NT2/D1 (cell line): Measurements from ENCODE around the gene VAPB.
"Not testable (repeated sequence)": the region's sequence is repeated elsewhere in the genome, so short reads cannot be mapped to it uniquely, and the experiment has no call there.

Source experiments
- DNase-seq: peaks from one replicate; pipeline ENCODE4 v3.0.0-alpha.2; 2011; ENCODE audit warnings: low read depth, low spot score
- H3K27me3 ChIP-seq: 2 replicates; pipeline ENCODE4 v1.6.0; 2011; ENCODE audit warnings: mild to moderate bottlenecking; ENCODE audit not compliant: insufficient read length, insufficient read depth
- H3K36me3 ChIP-seq: 2 replicates; pipeline ENCODE4 v1.6.1; 2011; ENCODE audit warnings: mild to moderate bottlenecking, low read length, mixed read lengths; ENCODE audit not compliant: insufficient read depth, insufficient read length
- H3K4me1 ChIP-seq: 2 replicates; pipeline ENCODE4 v1.5.1; 2011; ENCODE audit not compliant: insufficient read depth, insufficient read length
- H3K4me3 ChIP-seq: 2 replicates; pipeline ENCODE4 v1.5.1; 2011; ENCODE audit warnings: low read depth; ENCODE audit not compliant: insufficient read length
- H3K9ac ChIP-seq: 2 replicates; pipeline ENCODE4 v1.6.0; 2011; ENCODE audit warnings: low read depth; ENCODE audit not compliant: insufficient read length
- H3K9me3 ChIP-seq: 2 replicates; pipeline ENCODE4 v1.5.1; 2011; ENCODE audit warnings: mild to moderate bottlenecking, low read length; ENCODE audit not compliant: insufficient read depth
- SUZ12 ChIP-seq: IDR thresholded peaks from 2 replicates; pipeline ENCODE4 v1.6.1; 2011; ENCODE audit not compliant: insufficient read length, insufficient read depth; ENCODE audit errors: extremely low read depth
- YY1 ChIP-seq: IDR thresholded peaks from 2 replicates; pipeline ENCODE4 v1.6.1; 2011; ENCODE audit not compliant: insufficient read length, insufficient read depth
- ZNF274 ChIP-seq: IDR thresholded peaks from 2 replicates; pipeline ENCODE4 v1.6.1; 2011; ENCODE audit warnings: mild to moderate bottlenecking, low read depth, low read length

The VAPB gene

DNA sequence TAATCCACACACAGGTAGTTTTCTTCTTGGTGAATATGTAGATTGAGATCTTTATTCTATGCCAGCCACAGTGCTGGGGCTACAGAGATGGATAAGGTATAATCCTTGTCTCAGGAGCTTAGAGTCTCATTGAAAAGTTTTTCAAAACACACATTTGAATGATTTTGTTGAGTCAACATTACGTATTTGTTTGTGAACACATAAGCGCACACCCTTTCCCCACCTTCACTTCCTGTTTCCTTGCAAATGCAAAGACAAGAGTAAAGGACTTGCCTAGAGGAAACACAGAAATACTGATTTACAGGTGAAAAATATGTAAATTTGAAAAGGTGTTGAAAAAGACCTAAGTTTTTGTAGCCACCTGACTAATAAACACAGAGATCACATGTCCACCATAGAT lies 27.8 kb downstream of the VAPB start:
- H3K27me3 ChIP-seq: no peaks in the 10 kb centered on the region
- no peaks in the 10 kb centered on the region for H3K4me1 ChIP-seq
- no peak for DNase-seq
- H3K36me3 ChIP-seq: peaks cover 41% of the 10 kb centered on the region
- no peak for TF ChIP-seq ZNF274
- no peak for TF ChIP-seq SUZ12
- TF ChIP-seq YY1: no peak
- peaks cover 19% of the 10 kb centered on the region for H3K9me3 ChIP-seq
- H3K4me3 ChIP-seq: no peak overlapping the region
- H3K9ac ChIP-seq: no peak overlapping the region

DNA sequence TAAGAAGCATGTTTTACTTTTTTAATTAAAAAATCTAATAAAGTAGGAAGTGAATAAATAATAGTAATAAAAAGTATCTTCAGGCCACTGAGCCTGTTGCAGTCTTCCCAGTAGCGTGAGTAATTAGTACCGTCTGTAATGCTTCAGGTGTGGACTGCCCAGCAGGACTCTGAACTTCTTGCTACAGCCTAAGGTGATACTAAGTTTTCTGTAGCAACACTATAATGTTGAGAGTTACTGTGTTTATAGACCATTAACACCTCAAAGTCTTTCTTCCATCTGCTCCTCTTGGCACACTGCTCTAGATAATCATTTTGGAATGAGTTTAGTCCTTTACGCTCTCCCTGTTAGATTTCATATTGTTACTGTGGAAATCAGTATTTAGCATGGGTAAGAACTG lies 28.4 kb downstream of the VAPB start:
- DNase-seq: no peak
- TF ChIP-seq SUZ12 (no peak), YY1 (no peak), ZNF274 (no peak)
- peaks cover 45% of the 10 kb centered on the region for H3K36me3 ChIP-seq
- H3K4me1 ChIP-seq: no peaks in the 10 kb centered on the region
- peaks cover 13% of the 10 kb centered on the region for H3K9me3 ChIP-seq
- no peak overlapping the region for H3K9ac ChIP-seq
- no peaks in the 10 kb centered on the region for H3K27me3 ChIP-seq
- no peak overlapping the region for H3K4me3 ChIP-seq

DNA sequence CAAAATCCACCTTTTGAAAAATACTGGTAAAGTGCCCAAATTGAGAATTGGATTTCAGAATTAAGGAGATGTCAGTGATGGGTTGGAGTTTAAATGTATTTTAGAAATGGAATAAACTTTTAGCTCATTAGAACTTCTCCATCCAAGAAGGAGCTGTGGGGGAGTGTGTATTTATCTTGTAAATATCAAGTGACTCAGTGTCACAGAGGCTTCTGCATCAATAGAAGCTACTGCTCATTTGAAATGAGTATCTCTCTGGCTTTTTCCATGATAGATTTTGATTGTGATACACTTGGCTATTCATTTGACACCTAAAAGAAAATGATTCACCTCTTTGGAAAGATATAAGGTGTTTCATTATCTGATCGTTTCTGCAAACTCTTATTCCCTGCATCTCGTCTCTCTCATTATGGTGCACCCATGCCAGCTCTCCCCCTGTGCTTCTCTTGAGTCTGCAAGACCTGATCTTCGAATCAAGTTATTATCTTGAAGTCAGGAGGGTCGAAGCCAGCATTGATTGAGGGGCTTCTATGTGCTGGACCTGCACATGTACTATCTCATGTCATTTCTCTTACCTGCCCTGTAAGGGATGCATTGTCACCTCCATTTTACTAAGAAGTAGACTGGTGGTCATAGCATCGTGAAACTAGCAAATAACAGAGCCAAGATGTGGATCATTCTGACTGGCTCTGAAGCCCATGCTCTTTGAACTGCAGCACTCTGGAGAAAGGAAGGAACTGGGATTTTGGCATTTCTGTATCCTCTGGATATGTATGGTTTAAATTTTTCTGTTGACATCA lies 30.1 kb downstream of the VAPB start:
- Histone ChIP-seq H3K9ac (no peak overlapping the region), H3K9me3 (peaks cover 12% of the 10 kb centered on the region), H3K4me3 (no peak overlapping the region), H3K36me3 (peaks cover 52% of the 10 kb centered on the region), H3K4me1 (peaks cover 1% of the 10 kb centered on the region), H3K27me3 (no peaks in the 10 kb centered on the region)
- TF ChIP-seq SUZ12: no peak
- TF ChIP-seq ZNF274: no peak
- no peak for TF ChIP-seq YY1
- no peak for DNase-seq

DNA sequence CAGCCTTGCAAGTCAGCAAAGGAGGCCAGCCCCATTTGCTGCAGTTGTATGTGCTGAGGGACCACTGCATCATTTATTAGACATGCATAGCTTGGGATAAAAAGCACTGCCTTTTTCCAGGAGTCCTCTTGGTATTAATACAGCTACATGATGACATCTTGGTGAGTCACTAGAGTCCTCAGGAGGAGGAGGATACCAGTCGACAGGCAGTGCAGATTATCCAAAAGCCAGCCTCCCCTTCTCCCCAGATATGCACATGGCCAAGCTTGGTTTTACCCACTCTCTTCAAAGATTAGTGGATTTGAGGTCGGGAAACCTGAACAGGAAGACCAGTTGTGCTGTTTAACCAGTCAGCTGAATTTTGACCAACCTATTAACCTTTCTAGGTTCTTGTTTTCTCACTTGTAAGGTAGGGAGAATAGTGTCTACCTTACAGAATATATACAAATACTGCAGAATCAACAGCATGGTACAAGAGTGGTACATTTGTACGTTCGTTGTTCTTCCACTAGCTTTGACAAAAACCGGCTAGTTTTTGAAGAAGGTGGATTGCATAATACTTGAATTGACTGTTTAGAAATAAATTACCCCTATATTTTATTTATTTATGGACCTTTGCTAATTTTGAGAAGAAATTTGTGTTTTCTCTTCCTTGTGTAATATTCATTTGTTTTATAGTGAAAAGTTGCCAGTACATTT lies 31.9 kb downstream of the VAPB start:
- H3K36me3 ChIP-seq: peaks cover 64% of the 10 kb centered on the region
- H3K27me3 ChIP-seq: no peaks in the 10 kb centered on the region
- H3K4me1 ChIP-seq: peaks cover 2% of the 10 kb centered on the region
- TF ChIP-seq SUZ12 (no peak), YY1 (no peak), ZNF274 (no peak)
- no peak overlapping the region for H3K4me3 ChIP-seq
- DNase-seq: no peak
- no peak overlapping the region for H3K9ac ChIP-seq
- peaks cover 4% of the 10 kb centered on the region; the same call in 1 of the 2 replicates for H3K9me3 ChIP-seq

DNA sequence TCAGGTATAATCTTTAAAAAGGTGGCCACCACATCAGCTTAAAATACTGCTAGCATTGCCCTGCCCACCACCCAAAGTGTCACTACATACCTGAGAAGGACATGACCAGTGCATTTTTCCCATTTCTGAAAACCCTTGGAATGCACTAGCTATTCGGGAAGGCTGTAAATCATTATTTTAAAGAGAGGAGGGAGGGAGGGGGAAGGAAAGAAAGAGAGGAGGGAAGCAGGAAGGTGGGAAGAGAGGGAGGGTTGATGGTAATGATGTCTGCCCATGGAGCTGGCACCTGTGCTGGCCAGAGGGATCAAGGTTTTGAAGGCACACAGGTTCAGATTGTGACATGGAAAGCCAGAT lies 32.4 kb downstream of the VAPB start:
- Histone ChIP-seq H3K9me3 (peaks cover 9% of the 10 kb centered on the region; the same call in 1 of the 2 replicates), H3K4me3 (no peak overlapping the region), H3K27me3 (no peaks in the 10 kb centered on the region), H3K9ac (no peak overlapping the region), H3K4me1 (peaks cover 2% of the 10 kb centered on the region), H3K36me3 (peaks cover 68% of the 10 kb centered on the region)
- TF ChIP-seq ZNF274: no peak
- no peak for TF ChIP-seq YY1
- no peak for TF ChIP-seq SUZ12
- no peak for DNase-seq

DNA sequence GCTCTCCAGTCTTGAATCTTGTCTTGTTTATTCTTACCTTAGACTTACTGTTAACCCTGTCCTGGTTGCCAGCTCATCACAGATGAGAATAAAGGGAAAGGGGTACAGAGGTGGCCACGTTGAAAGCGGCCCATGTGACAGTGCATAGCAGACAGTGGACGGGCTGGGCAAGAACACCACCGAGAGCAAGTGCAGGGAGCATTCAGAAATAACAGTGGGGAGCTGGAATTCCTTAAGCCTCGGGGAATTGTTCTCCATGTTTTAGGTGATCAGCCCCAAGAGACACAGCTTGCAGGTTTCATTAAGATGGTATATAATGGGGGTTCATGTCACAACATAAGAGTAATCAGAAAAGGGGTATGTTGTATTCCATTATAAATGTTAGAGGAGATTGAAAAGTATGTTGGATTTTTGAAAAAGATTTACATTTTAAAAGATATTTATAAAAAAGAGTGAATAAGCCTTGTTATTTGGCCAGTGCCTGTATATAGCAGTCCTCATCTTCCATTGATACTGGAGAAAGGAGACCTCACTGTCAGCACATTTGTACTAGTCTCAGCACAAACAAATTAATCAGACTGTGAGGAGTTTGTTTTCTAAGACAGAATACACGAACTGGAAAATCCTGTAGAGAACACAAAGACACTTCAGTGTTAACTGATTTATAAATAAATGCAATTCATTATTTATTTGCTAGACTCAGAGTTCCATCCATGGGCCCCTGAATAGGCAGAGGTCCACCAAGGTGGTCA lies 35.4 kb downstream of the VAPB start:
- no peak overlapping the region for H3K9ac ChIP-seq
- H3K36me3 ChIP-seq: peaks cover 57% of the 10 kb centered on the region
- peaks cover 2% of the 10 kb centered on the region for H3K4me1 ChIP-seq
- H3K27me3 ChIP-seq: no peaks in the 10 kb centered on the region
- DNase-seq: no peak
- no peak for TF ChIP-seq ZNF274
- H3K9me3 ChIP-seq: peaks cover 20% of the 10 kb centered on the region
- H3K4me3 ChIP-seq: no peak overlapping the region

DNA sequence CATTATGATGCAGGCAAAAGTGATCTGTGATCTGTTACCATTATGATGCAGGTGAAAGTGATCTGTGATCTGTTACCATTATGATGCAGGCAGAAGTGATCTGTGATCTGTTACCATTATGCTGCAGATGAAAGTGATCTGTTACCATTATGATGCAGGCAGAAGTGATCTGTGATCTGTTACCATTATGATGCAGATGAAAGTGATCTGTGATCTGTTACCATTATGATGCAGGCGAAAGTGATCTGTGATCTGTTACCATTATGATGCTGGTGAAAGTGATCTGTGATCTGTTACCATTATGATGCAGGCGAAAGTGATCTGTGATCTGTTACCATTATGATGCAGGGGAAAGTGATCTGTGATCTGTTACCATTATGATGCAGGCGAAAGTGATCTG lies 38.5 kb downstream of the VAPB start:
- Histone ChIP-seq H3K9me3 (peaks cover 20% of the 10 kb centered on the region), H3K36me3 (peaks cover 38% of the 10 kb centered on the region)
- not testable (repeated sequence) for H3K4me3 ChIP-seq, H3K27me3 ChIP-seq, H3K4me1 ChIP-seq, H3K9ac ChIP-seq, DNase-seq
